ENCODE data around the gene ACP7. TPM values are rescaled to one million over a fixed set of nuclear protein-coding genes. Genes with fewer than 3 reads are reported as not detected.

Gene ACP7
- total and polyA plus RNA-seq, 2 of the 8 experiments (the other 6 are each of a cell fraction or from before 2014, with no cell fraction given), result 0.27 to 0.50 TPM

GRCh38 chr19:39139971-39140453 lies 55.8 kb downstream of the ACP7 start:
- H3K4me2 ChIP-seq (ENCODE audit: insufficient read depth in 1 of 2, low read depth in 2 of 2, low read length in 2 of 2), result peak overlapping the region; percentile 49 to 68; a peak in 3 of 4 replicates
- no peaks in the 10 kb centered on the region for H3K27me3 ChIP-seq (replicated peaks in 1 of 4; ENCODE audit: control insufficient read depth in 3 of 4, extremely low read depth in 1 of 4, insufficient read depth in 3 of 4, low read length in 3 of 4)
- H2BK120ac ChIP-seq (replicated peaks; ENCODE audit: low read depth, low read length), result no peak overlapping the region
- ChIA-PET POLR2A (ENCODE audit: partially characterized antibody) (interaction anchor here (0.6 to 2.2 kb wide), 6 partner anchors 11 to 186 kb away, joined by 3 to 9 read pairs (median 4); partner anchors contain the start of gene PAK4), CTCF (ENCODE audit: partially characterized antibody) (interaction anchor here (0.6 to 1.4 kb wide), 5 partner anchors 17 to 395 kb away, joined by 3 to 6 read pairs (median 4); no protein-coding TSS in a partner anchor)
- peaks cover 24 to 59% (median 43%) of the 10 kb centered on the region in 4 experiments for H3K4me1 ChIP-seq (replicated peaks in 1 of 4; ENCODE audit: control insufficient read depth in 3 of 4, insufficient read depth in 4 of 4, low read length in 3 of 4)
- H2BK15ac ChIP-seq (ENCODE audit: low read length), result peak overlapping the region; percentile 22; the same call in 1 of the 2 replicates
- H2BK20ac ChIP-seq (ENCODE audit: low read length), result peak overlapping the region; percentile 16; the same call in 1 of the 2 replicates
- H3K23ac ChIP-seq (ENCODE audit: insufficient read length), result no peak overlapping the region
- peaks cover 38% of the 10 kb centered on the region for H3K79me1 ChIP-seq (ENCODE audit: low read depth, low read length)
- no peaks in the 10 kb centered on the region for H3K9me3 ChIP-seq (ENCODE audit: insufficient read depth in 2 of 2, low read depth in 1 of 2, low read length in 1 of 2)
- WGBS, 2 experiments (ENCODE audit: extremely low coverage in 1 of 2, insufficient coverage in 1 of 2, insufficient read length in 1 of 2, insufficient replicate concordance in 2 of 2, low coverage in 1 of 2, low lambda C conversion rate in 2 of 2, missing lambda C conversion rate in 1 of 2), result 84% methylated on average over 5 of the region's 7 CpGs; no CpG with 5 or more reads in 1 of the 2 experiments
- H3K23me2 ChIP-seq (ENCODE audit: low read depth, low read length), result no peaks in the 10 kb centered on the region; the same call in 1 of the 2 replicates
- H3K14ac ChIP-seq (ENCODE audit: insufficient read length), result no peak overlapping the region
- peak overlapping the region in 1 of 4 experiments; percentile 4; a peak in 1 of 8 replicates for H3K4me3 ChIP-seq (ENCODE audit: extremely low read depth in 1 of 4, insufficient read depth in 2 of 4, low read depth in 3 of 4, low read length in 4 of 4)
- H4K91ac ChIP-seq (replicated peaks; ENCODE audit: insufficient read length, low read length), result peak overlapping the region; percentile 0
- no peak overlapping the region for H3K4ac ChIP-seq (replicated peaks; ENCODE audit: insufficient read length, low read depth, low read length)
- no peak overlapping the region for H3K56ac ChIP-seq (replicated peaks; ENCODE audit: insufficient read length, low read depth, low read length)
- no peak overlapping the region for H3K9ac ChIP-seq (replicated peaks in 1 of 4; ENCODE audit: extremely low read depth in 1 of 4, low read depth in 3 of 4, low read length in 3 of 4)
- peak overlapping the region; percentile 25; the same call in 1 of the 2 replicates for H3K18ac ChIP-seq (ENCODE audit: extremely low read depth, low read length)
- no peaks in the 10 kb centered on the region for H3K36me3 ChIP-seq (ENCODE audit: control insufficient read depth in 2 of 4, insufficient read depth in 4 of 4, low read length in 3 of 4)
- FAIRE-seq (no peak), DNase-seq (ENCODE audit: low read depth in 1 of 2, low spot score in 2 of 2) (no peak)
- H2AFZ ChIP-seq (ENCODE audit: low read length), result no peak overlapping the region
- peak overlapping the region; percentile 55; the same call in 1 of the 2 replicates for H2BK5ac ChIP-seq (ENCODE audit: low read depth, low read length)
- no peak overlapping the region for H4K8ac ChIP-seq (ENCODE audit: extremely low read depth, insufficient read depth, low read length)
- H4K5ac ChIP-seq (ENCODE audit: insufficient read length, low read depth, low read length), result no peak overlapping the region
- H4K20me1 ChIP-seq (replicated peaks in 1 of 2; ENCODE audit: control insufficient read depth in 1 of 2, insufficient read depth in 2 of 2, low read length in 2 of 2), result peaks cover 2 to 8% of the 10 kb centered on the region in 2 experiments
- TF ChIP-seq BCL11A (IDR thresholded peaks at IDR 0.05; ENCODE audit: low read depth in 2 of 2, low read length in 2 of 2) (no peak), CREB1 (IDR thresholded peaks at IDR 0.05) (no peak), CHD1 (IDR thresholded peaks at IDR 0.05; ENCODE audit: low read depth, low read length) (no peak), SIRT6 (IDR thresholded peaks at IDR 0.05; ENCODE audit: low read length) (no peak), CBX5 (IDR thresholded peaks at IDR 0.05; ENCODE audit: low read depth, low read length) (no peak), CBX8 (IDR thresholded peaks at IDR 0.05; ENCODE audit: borderline replicate concordance, low read depth, low read length) (no peak), RFX5 (IDR thresholded peaks at IDR 0.05; ENCODE audit: borderline replicate concordance, low read depth, low read length) (no peak), ATF2 (IDR thresholded peaks at IDR 0.05; ENCODE audit: low read length) (no peak), MAX (IDR thresholded peaks at IDR 0.05) (no peak)
- 0 out of 2 replicates have a peak overlapping the region, but pooled peaks have one; percentile 5 for H2AK5ac ChIP-seq (ENCODE audit: low read depth, low read length)
- H3K27ac ChIP-seq (ENCODE audit: low read depth, low read length), result peak overlapping the region; percentile 14; the same call in 1 of the 2 replicates
- H3K79me2 ChIP-seq (ENCODE audit: control insufficient read depth in 1 of 2, insufficient read depth in 2 of 2, low read length in 2 of 2), result peaks cover 2 to 83% of the 10 kb centered on the region in 2 experiments; a peak in 3 of 4 replicates
- H2BK12ac ChIP-seq (ENCODE audit: low read depth, low read length), result peak overlapping the region; percentile 60; the same call in 1 of the 2 replicates
